Measurements from ENCODE around the gene WWTR1.

WWTR1 gene

GRCh38 chr3:149657926-149658743 lies at the start of gene WWTR1:
Gene WWTR1, minus strand, starts transcription at chr3:149658025. Its CDS starts 719 bp downstream, at chr3:149657306.
- no peak for DNase-seq (ENCODE audit: low read depth)

- no peak for DNase-seq (ENCODE audit: low read depth)
Observed at GRCh38 chr3:149706905-149707304, 49.1 kb upstream of the WWTR1 start.

GRCh38 chr3:149705416-149705815 lies 47.6 kb upstream of the WWTR1 start:
- DNase-seq (ENCODE audit: low read depth) = no peak

GRCh38 chr3:149703466-149703865 lies 45.6 kb upstream of the WWTR1 start:
- DNase-seq (ENCODE audit: low read depth) = no peak

GRCh38 chr3:149702691-149703441 lies 45.0 kb upstream of the WWTR1 start:
- DNase-seq (ENCODE audit: low read depth) = no peak

- no peak for DNase-seq (ENCODE audit: low read depth)
Observed at GRCh38 chr3:149701977-149702350, 44.1 kb upstream of the WWTR1 start.

GRCh38 chr3:149701206-149701976 lies 43.6 kb upstream of the WWTR1 start:
- no peak for DNase-seq (ENCODE audit: low read depth)

- no peak for DNase-seq (ENCODE audit: low read depth)
Observed at GRCh38 chr3:149688122-149688757, 30.4 kb upstream of the WWTR1 start.

- DNase-seq (ENCODE audit: low read depth) = no peak
Observed at GRCh38 chr3:149686996-149687395, 29.2 kb upstream of the WWTR1 start.

GRCh38 chr3:149678351-149678950 lies 20.6 kb upstream of the WWTR1 start:
- DNase-seq (ENCODE audit: low read depth) = no peak

GRCh38 chr3:149673393-149673792 lies 15.6 kb upstream of the WWTR1 start:
- no peak for DNase-seq (ENCODE audit: low read depth)

GRCh38 chr3:149670742-149671492 lies 13.1 kb upstream of the WWTR1 start:
- DNase-seq (ENCODE audit: low read depth) = no peak

- DNase-seq (ENCODE audit: low read depth) = no peak
Observed at GRCh38 chr3:149667576-149667975, 9.8 kb upstream of the WWTR1 start.

- DNase-seq (ENCODE audit: low read depth) = no peak
Observed at GRCh38 chr3:149663966-149664365, 6.1 kb upstream of the WWTR1 start.

- DNase-seq (ENCODE audit: low read depth) = no peak
Observed at GRCh38 chr3:149662240-149662887, 4.5 kb upstream of the WWTR1 start.

GRCh38 chr3:149660462-149660861 lies 2.6 kb upstream of the WWTR1 start:
- DNase-seq (ENCODE audit: low read depth) = no peak

GRCh38 chr3:149658744-149659497 lies 1.1 kb upstream of the WWTR1 start:
- no peak for DNase-seq (ENCODE audit: low read depth)

GRCh38 chr3:149657321-149657925 lies 402 bp downstream of the WWTR1 start:
- no peak for DNase-seq (ENCODE audit: low read depth)

Measured in activated T-cell treated with anti-CD3 and anti-CD28 coated beads for 24 hours (primary cell).